Left ventricle myocardium inferior (tissue), 1 donor: ENCODE results near the gene CHD5. TPM values are rescaled to one million over a fixed set of nuclear protein-coding genes. Genes with fewer than 3 reads are reported as not detected.

Experiments
- DNase-seq: peaks from one replicate; pipeline ENCODE4 v3.0.0-alpha.2; 2020
- H3K27ac ChIP-seq: fragments of 200-600 bp; replicated peaks from 2 replicates; pipeline ENCODE4 v1.8.0; 2021
- H3K27me3 ChIP-seq: fragments of 200-600 bp; 2 replicates; pipeline ENCODE4 v1.8.0; 2021; ENCODE audit warnings: low read depth
- H3K36me3 ChIP-seq: fragments of 200-600 bp; 2 replicates; pipeline ENCODE4 v1.8.0; 2021
- H3K4me1 ChIP-seq: fragments of 200-600 bp; 2 replicates; pipeline ENCODE4 v1.8.0; 2021
- H3K4me3 ChIP-seq: fragments of 200-600 bp; 2 replicates; pipeline ENCODE4 v1.8.0; 2021; ENCODE audit warnings: mild to moderate bottlenecking, moderate library complexity
- H3K9me3 ChIP-seq: fragments of 200-600 bp; replicated peaks from 2 replicates; pipeline ENCODE4 v1.8.0; 2021
- intact Hi-C: fragments of 100-400 bp; cut with micrococcal nuclease; formaldehyde crosslinking; loops from one replicate; pipeline ENCODE4 v1.11.0; 2022
- total RNA-seq: library from RNA; stranded (reverse); fragmentation: NEBNext Ultra II Directional; extraction: Animal tissue kit (Norgen Biotek cat#: 25700); gene quantifications from one replicate; pipeline ENCODE4 v1.2.1, GENCODE V29; 2021
- TF ChIP-seq, protein P1 (sequence below): fragments of 200-600 bp; IDR thresholded peaks from 2 replicates; pipeline ENCODE4 v1.8.0; 2021; ENCODE audit warnings: antibody characterized with exemption, mild to moderate bottlenecking, borderline replicate concordance
- donor health status: DM: no; HTN: yes; CAD: no; lungs with severe emphysema.

CHD5 gene
- total RNA-seq, 1 donor from 2014 or later, result 0.19 TPM

DNA sequence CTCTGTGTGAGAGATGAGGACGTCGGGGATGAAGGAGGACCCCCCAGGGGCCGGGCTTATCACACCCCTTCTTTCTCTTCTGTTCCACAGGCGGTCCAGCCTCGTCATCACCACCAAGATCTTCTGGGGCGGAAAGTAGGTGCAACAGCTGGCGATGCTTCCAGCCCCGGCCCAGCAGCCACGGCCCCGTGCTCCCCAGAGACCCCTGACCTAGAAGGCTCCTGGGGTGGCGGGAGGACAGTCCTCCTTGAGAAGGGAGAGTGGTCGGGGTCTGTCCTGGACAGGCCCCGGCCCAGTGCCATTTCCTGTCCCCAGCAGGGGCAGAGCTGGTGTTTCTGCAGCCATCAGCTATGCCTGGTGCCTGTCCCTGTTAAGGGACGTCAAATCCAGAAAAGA, 92.7 kb downstream of the CHD5 start:
- DNase-seq, result no peak
- H3K9me3 ChIP-seq, result no peaks in the 10 kb centered on the region
- H3K4me3 ChIP-seq, result no peak overlapping the region
- TF ChIP-seq, protein P1, sequence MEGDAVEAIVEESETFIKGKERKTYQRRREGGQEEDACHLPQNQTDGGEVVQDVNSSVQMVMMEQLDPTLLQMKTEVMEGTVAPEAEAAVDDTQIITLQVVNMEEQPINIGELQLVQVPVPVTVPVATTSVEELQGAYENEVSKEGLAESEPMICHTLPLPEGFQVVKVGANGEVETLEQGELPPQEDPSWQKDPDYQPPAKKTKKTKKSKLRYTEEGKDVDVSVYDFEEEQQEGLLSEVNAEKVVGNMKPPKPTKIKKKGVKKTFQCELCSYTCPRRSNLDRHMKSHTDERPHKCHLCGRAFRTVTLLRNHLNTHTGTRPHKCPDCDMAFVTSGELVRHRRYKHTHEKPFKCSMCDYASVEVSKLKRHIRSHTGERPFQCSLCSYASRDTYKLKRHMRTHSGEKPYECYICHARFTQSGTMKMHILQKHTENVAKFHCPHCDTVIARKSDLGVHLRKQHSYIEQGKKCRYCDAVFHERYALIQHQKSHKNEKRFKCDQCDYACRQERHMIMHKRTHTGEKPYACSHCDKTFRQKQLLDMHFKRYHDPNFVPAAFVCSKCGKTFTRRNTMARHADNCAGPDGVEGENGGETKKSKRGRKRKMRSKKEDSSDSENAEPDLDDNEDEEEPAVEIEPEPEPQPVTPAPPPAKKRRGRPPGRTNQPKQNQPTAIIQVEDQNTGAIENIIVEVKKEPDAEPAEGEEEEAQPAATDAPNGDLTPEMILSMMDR, result no peak
- no peak overlapping the region for H3K27ac ChIP-seq
- intact Hi-C loops, result no loop called here
- H3K27me3 ChIP-seq, result no peaks in the 10 kb centered on the region
- no peaks in the 10 kb centered on the region for H3K4me1 ChIP-seq
- H3K36me3 ChIP-seq, result no peaks in the 10 kb centered on the region

DNA sequence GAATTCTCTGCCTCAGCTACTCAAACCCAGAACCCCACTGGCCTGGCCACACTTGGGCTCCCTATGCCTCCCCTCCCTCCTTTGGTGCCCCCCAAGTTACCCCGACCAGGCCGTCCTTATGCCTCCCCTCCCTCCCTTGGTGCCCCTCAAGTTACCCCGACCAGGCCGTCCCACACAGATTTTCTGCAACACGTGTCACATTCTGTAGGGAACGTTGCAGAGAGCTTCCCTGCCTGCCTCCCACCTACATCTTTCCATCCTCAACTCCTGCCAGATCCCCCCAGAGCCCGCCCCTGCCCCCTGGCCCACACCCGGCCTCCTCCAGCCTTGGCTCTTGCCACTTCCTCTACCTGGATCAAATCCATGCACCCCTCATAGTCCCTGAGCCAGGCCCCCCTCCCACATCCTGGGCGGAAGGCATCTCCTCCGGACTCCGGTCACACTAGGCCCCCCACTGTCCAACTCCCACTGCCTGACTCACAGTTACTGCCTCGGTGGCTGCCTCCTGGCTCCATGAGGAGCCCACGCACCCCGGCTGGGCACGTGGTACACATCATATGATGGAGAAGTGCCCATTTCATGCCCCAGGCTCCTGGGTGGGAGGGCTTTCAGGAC, 93.3 kb downstream of the CHD5 start:
- no peak overlapping the region for H3K4me3 ChIP-seq
- TF ChIP-seq, protein P1, result no peak
- no peaks in the 10 kb centered on the region for H3K36me3 ChIP-seq
- H3K27me3 ChIP-seq, result no peaks in the 10 kb centered on the region
- H3K4me1 ChIP-seq, result no peaks in the 10 kb centered on the region
- intact Hi-C loops, result no loop called here
- H3K9me3 ChIP-seq, result no peaks in the 10 kb centered on the region
- DNase-seq, result no peak
- H3K27ac ChIP-seq, result no peak overlapping the region

DNA sequence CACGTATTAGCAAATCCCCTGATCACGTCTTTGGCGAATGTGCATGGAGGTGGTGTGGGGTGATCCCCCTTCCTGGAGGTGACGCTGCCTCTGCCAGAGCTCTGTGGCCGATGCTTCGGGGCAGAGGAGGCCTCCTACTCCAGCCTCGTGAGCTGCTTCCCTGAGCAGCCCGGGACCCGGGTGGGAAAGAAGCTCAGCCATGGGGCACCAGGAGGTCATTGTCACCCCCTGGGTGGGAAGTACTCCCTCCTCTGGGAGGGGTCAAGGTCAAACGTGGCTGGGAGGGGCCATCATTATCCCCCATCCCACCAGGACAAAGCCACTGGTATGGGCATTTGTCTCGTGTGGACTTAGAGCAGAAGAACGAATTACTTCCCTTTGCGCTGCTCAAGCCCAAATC, 93.8 kb downstream of the CHD5 start:
- no peak overlapping the region for H3K27ac ChIP-seq
- H3K4me1 ChIP-seq, result no peaks in the 10 kb centered on the region
- no peaks in the 10 kb centered on the region for H3K27me3 ChIP-seq
- no peaks in the 10 kb centered on the region for H3K36me3 ChIP-seq
- no peak overlapping the region for H3K4me3 ChIP-seq
- DNase-seq, result no peak
- TF ChIP-seq, protein P1, result no peak
- intact Hi-C loops, result no loop called here
- no peaks in the 10 kb centered on the region for H3K9me3 ChIP-seq

DNA sequence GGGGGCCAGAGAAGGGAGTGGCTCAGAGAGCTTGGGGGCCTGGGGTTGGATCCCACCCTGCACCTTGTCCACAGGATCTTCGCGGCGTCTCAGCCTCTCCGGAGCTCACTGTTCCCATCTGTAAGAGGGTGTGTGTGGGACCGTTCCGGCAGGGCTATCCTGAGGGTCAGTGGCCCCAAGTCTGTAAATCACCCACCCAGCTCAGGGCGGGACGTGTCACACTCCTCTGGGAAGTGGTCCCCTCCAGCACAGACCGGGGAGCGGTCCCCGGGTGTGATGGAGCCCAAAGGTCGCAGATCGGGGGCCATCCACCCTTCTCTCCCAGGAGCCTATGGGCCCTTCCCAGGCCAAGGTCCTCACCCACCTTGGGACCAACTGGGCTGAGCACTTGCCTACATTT, 94.5 kb downstream of the CHD5 start:
- no peaks in the 10 kb centered on the region for H3K9me3 ChIP-seq
- TF ChIP-seq, protein P1, result no peak
- H3K36me3 ChIP-seq, result no peaks in the 10 kb centered on the region
- intact Hi-C loops, result no loop called here
- no peak overlapping the region for H3K27ac ChIP-seq
- H3K27me3 ChIP-seq, result no peaks in the 10 kb centered on the region
- no peak for DNase-seq
- no peak overlapping the region for H3K4me3 ChIP-seq
- no peaks in the 10 kb centered on the region for H3K4me1 ChIP-seq

DNA sequence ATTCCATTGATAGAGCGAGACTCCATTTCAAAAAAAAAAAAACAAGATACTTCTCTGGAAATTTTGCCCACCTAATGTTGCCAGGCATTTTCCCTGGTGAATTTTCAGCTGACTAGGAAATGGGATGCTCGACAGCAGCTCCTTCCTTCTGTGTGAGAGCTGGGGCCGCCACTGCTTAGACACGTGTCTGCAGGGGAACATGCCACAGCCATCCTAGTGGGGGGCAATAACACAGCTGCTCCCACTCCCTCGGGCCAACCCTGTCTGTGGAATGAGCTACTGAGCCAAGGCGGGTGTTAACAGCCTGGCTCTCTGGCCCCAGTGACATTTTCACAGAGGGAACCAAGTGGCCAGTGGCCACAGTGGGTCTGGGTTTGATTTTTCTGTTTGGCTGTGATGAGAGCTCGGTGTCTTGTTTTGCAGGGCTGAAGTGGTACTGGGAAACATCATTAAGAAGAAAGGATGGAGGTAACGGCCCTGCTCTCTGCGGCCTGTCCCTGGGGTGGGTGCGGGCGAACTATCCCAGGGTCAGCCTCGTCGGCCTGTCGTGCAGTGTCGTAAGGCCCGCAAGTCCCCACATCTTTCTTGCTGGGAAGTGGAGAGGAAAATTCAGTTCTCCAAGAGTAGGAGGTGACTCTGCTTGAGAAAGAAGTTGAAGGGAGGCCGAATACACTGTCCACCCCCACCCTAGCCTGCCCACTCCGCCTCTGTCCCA, 95.2 kb downstream of the CHD5 start:
- Histone ChIP-seq H3K9me3 (no peaks in the 10 kb centered on the region), H3K4me3 (no peak overlapping the region), H3K27me3 (no peaks in the 10 kb centered on the region), H3K27ac (no peak overlapping the region), H3K4me1 (peaks cover 6% of the 10 kb centered on the region), H3K36me3 (no peaks in the 10 kb centered on the region)
- intact Hi-C loops, result no loop called here
- TF ChIP-seq, protein P1, result no peak
- no peak for DNase-seq
